K562 (cell line): ENCODE results near the gene STX3. TPM values are rescaled to one million over a fixed set of nuclear protein-coding genes. Genes with fewer than 3 reads are reported as not detected.

ENCODE experiments used
- CREB1 ChIP-seq, 2 experiments: sonication (generic) in 1 of 2; formaldehyde crosslinking in 1 of 2; IDR thresholded peaks; 2 replicates each; pipeline versions ENCODE4 v1.6.1 to v1.8.0; 2012 to 2022; ENCODE audit warnings: inconsistent platforms in 1 of 2, mild to moderate bottlenecking in 1 of 2, missing genetic modification reagents in 1 of 2, moderate library complexity in 1 of 2
- DDX20 ChIP-seq: fragments of 450-650 bp; IDR thresholded peaks from 2 replicates; pipeline ENCODE4 v1.6.1; 2016; ENCODE audit warnings: missing genetic modification characterization, low read depth, mild to moderate bottlenecking, missing compliant biosample characterization, moderate library complexity
- EP300 ChIP-seq: IDR thresholded peaks from 2 replicates; pipeline ENCODE4 v1.6.1; 2012; ENCODE audit warnings: low read length, improper control_type of control experiment
- ERF ChIP-seq: fragments of 450-650 bp; formaldehyde crosslinking; IDR thresholded peaks from 2 replicates; pipeline ENCODE4 v1.4.0; 2020; ENCODE audit warnings: mild to moderate bottlenecking, mixed read lengths
- GABPB2 ChIP-seq: fragments of 250-450 bp; sonication (Bioruptor Pico); conservative IDR thresholded peaks from 2 replicates; pipeline ENCODE4 v1.5.1; 2021; ENCODE audit warnings: mild to moderate bottlenecking
- GATA2 ChIP-seq: sonication (generic); formaldehyde crosslinking; IDR thresholded peaks from 2 replicates; pipeline ENCODE4 v1.4.0; 2020; ENCODE audit warnings: mild to moderate bottlenecking, missing genetic modification reagents
- GATAD2B ChIP-seq: fragments of 450-650 bp; IDR thresholded peaks from 2 replicates; pipeline ENCODE4 v1.6.1; 2017; ENCODE audit warnings: mild to moderate bottlenecking, borderline replicate concordance
- GTF2E2 ChIP-seq: fragments of 200-800 bp; sonication (Bioruptor generic); IDR thresholded peaks from 2 replicates; pipeline ENCODE4 v1.6.1; 2016; ENCODE audit warnings: missing genetic modification characterization, missing compliant biosample characterization
- HNRNPUL1 ChIP-seq: fragments of 200-400 bp; formaldehyde crosslinking; IDR thresholded peaks from 2 replicates; pipeline ENCODE4 v1.6.1; 2017; ENCODE audit warnings: low read length
- MECOM ChIP-seq: fragments of 250-450 bp; sonication (Bioruptor Pico); IDR thresholded peaks from 2 replicates; pipeline ENCODE4 v1.8.0; 2022; ENCODE audit warnings: inconsistent platforms
- MTA2 ChIP-seq: fragments of 450-650 bp; IDR thresholded peaks from 2 replicates; pipeline ENCODE4 v1.6.1; 2016; ENCODE audit warnings: low read depth
- OTX1 ChIP-seq: fragments of 450-650 bp; formaldehyde crosslinking; IDR thresholded peaks from 2 replicates; pipeline ENCODE4 v1.4.0; 2022; ENCODE audit warnings: mild to moderate bottlenecking
- PATZ1 ChIP-seq: fragments of 250-450 bp; sonication (Bioruptor Pico); IDR thresholded peaks from 2 replicates; pipeline ENCODE4 v1.5.0; 2020; ENCODE audit warnings: mild to moderate bottlenecking, borderline replicate concordance
- PHB2 ChIP-seq: fragments of 450-650 bp; IDR thresholded peaks from 2 replicates; pipeline ENCODE4 v1.6.1; 2017; ENCODE audit warnings: low read depth
- POU5F1 ChIP-seq: fragments of 150-350 bp; IDR thresholded peaks from 2 replicates; pipeline ENCODE4 v1.6.1; 2014; ENCODE audit warnings: borderline replicate concordance, low read length, low read depth, mild to moderate bottlenecking; ENCODE audit not compliant: partially characterized antibody
- PRPF4 ChIP-seq: fragments of 200-400 bp; formaldehyde crosslinking; IDR thresholded peaks from one replicate; pipeline ENCODE4 v1.6.1; 2017; ENCODE audit warnings: low read length, low read depth, mild to moderate bottlenecking; ENCODE audit not compliant: insufficient read depth, poor library complexity, severe bottlenecking
- RCOR1 ChIP-seq, 2 experiments: IDR thresholded peaks; 2 replicates each; pipeline ENCODE4 v1.6.1; 2012; ENCODE audit warnings: low read depth in 2 of 2, low read length in 2 of 2, borderline replicate concordance in 1 of 2, improper control_type of control experiment in 1 of 2
- RERE ChIP-seq: sonication (generic); formaldehyde crosslinking; IDR thresholded peaks from 2 replicates; pipeline ENCODE4 v1.8.0; 2023; ENCODE audit warnings: missing genetic modification reagents, mild to moderate bottlenecking, borderline replicate concordance
- YBX1 ChIP-seq: fragments of 450-650 bp; IDR thresholded peaks from 2 replicates; pipeline ENCODE4 v1.7.1; 2016; ENCODE audit warnings: mild to moderate bottlenecking
- ZC3H4 ChIP-seq: sonication (generic); formaldehyde crosslinking; IDR thresholded peaks from 2 replicates; pipeline ENCODE4 v1.9.0; 2021; ENCODE audit warnings: missing genetic modification reagents, borderline replicate concordance
- ZEB2 ChIP-seq: fragments of 450-650 bp; IDR thresholded peaks from 2 replicates; pipeline ENCODE4 v1.6.1; 2016
- ZNF197 ChIP-seq: fragments of 200-800 bp; sonication (Bioruptor generic); IDR thresholded peaks from 2 replicates; pipeline ENCODE4 v1.6.1; 2016; ENCODE audit warnings: low read depth, missing genetic modification characterization, missing compliant biosample characterization
- polyA plus RNA-seq, 8 experiments: library from polyadenylated mRNA; depleted of rRNA in 4 of 8; stranded (reverse) in 5 of 8; unstranded in 3 of 8; fragments of >200 nt; fragmentation: Nextera tagmentation in 2 of 8; fragmentation: Illumina TruSeq in 1 of 8; extraction: Ambion mirVana in 2 of 8; extraction: Trizol in 1 of 8; gene quantifications; 2 replicates each; pipeline versions ENCODE4 v1.2.1 to v1.2.3, GENCODE V29; 2011 to 2014; ENCODE audit warnings: inconsistent platforms in 1 of 8, missing spikeins in 1 of 8
- total RNA-seq, 7 experiments: library from RNA; depleted of rRNA in 6 of 7; stranded (reverse); fragments of >200 nt in 6 of 7; fragmentation: Illumina TruSeq in 2 of 7; extraction: Trizol in 2 of 7; gene quantifications; 2 replicates each; pipeline versions ENCODE4 v1.2.1 to v1.2.3, GENCODE V29; 2011 to 2021; ENCODE audit warnings: low replicate concordance in 1 of 7

STX3 gene
- total and polyA plus RNA-seq, 9 of the 15 experiments (the other 6 are each of a cell fraction or from before 2014, with no cell fraction given): 12.0 to 91.6 (median 48.7) TPM

- TF ChIP-seq POU5F1 (no peak), YBX1 (no peak), ERF (CRISPR knock-in tag) (no peak), PHB2 (no peak), OTX1 (CRISPR knock-in tag) (no peak), GABPB2 (no peak), RERE (CRISPR knock-in tag) (no peak), RCOR1 (IDR thresholded peaks at IDR 0.05; ENCODE audit: borderline replicate concordance in 1 of 2, low read depth in 2 of 2, low read length in 2 of 2) (0 out of 4 replicates have a peak, but pooled peaks of 1 of the 2 experiments have one; percentile 3), PATZ1 (no peak), GTF2E2 (tag) (no peak), ZNF197 (no peak), ZEB2 (peak; percentile 94), CREB1 (IDR thresholded peaks at IDR 0.05) (no peak; the same call in 1 of the 2 replicates), CREB1 (CRISPR knock-in tag; IDR thresholded peaks at IDR 0.05) (no peak), DDX20 (tag) (no peak), ZC3H4 (no peak), PRPF4 (no peak), HNRNPUL1 (no peak), EP300 (no peak), MECOM (CRISPR knock-in tag) (no peak), GATAD2B (peak; percentile 94), GATA2 (CRISPR knock-in tag) (peak; percentile 49; the same call in 1 of the 2 replicates), MTA2 (no peak)
Observed at GRCh38 chr11:59754859-59755700, at the start of gene STX3 (continued).
